Amygdala (tissue), 56 donors: Measurements from ENCODE around the gene GLRA3.
"Not testable (repeated sequence)": the region's sequence is repeated elsewhere in the genome, so short reads cannot be mapped to it uniquely, and the experiment has no call there.

Experiments
- DNase-seq, 56 donors: peaks; one replicate each; lab custom pipeline; 2025; lab: John Stamatoyannopoulos, UW

The GLRA3 gene

GRCh38 chr4:174716986-174717770 is 111.9 kb downstream of the GLRA3 start:
- DNase-seq: no peak

GRCh38 chr4:174714393-174715211 is 114.4 kb downstream of the GLRA3 start:
- DNase-seq: peak in 1 of 56 donors; percentile 1

- DNase-seq: no peak
Observed at GRCh38 chr4:174713821-174714220, 115.2 kb downstream of the GLRA3 start.

GRCh38 chr4:174713181-174713580 is 115.9 kb downstream of the GLRA3 start:
- DNase-seq: no peak

- no peak for DNase-seq
Observed at GRCh38 chr4:174709526-174709925, 119.5 kb downstream of the GLRA3 start.

- no peak for DNase-seq
Observed at GRCh38 chr4:174708381-174708780, 120.7 kb downstream of the GLRA3 start.

- DNase-seq: no peak
Observed at GRCh38 chr4:174707902-174708301, 121.1 kb downstream of the GLRA3 start.

GRCh38 chr4:174707051-174707676 is 121.9 kb downstream of the GLRA3 start:
- DNase-seq: no peak

- DNase-seq: no peak
Observed at GRCh38 chr4:174702979-174703478, 126.0 kb downstream of the GLRA3 start.

- DNase-seq: no peak
Observed at GRCh38 chr4:174699654-174700053, 129.4 kb downstream of the GLRA3 start.

GRCh38 chr4:174697896-174698295 is 131.2 kb downstream of the GLRA3 start:
- no peak for DNase-seq

GRCh38 chr4:174697202-174697601 is 131.8 kb downstream of the GLRA3 start:
- no peak for DNase-seq

- DNase-seq: no peak
Observed at GRCh38 chr4:174696657-174697056, 132.4 kb downstream of the GLRA3 start.

- DNase-seq: not testable (repeated sequence)
Observed at GRCh38 chr4:174691876-174692275, 137.2 kb downstream of the GLRA3 start.

- DNase-seq: no peak
Observed at GRCh38 chr4:174690665-174691064, 138.4 kb downstream of the GLRA3 start.

- DNase-seq: no peak
Observed at GRCh38 chr4:174689618-174690017, 139.4 kb downstream of the GLRA3 start.

- no peak for DNase-seq
Observed at GRCh38 chr4:174686826-174687225, 142.2 kb downstream of the GLRA3 start.

GRCh38 chr4:174681723-174682300 is 147.2 kb downstream of the GLRA3 start:
- DNase-seq: no peak

GRCh38 chr4:174674305-174674840 is 154.7 kb downstream of the GLRA3 start:
- DNase-seq: no peak

- DNase-seq: no peak
Observed at GRCh38 chr4:174673865-174674264, 155.2 kb downstream of the GLRA3 start.
